Panc1 (cell line): ENCODE measurements around the gene PLD1. TPM values are rescaled to one million over a fixed set of nuclear protein-coding genes. Genes with fewer than 3 reads are reported as not detected.

ENCODE experiments used
- ATAC-seq: fragments of 200-7000 bp; cut with Tn5 transposase; 2 replicates; pipeline ENCODE4 v1.9.1; 2020; ENCODE audit warnings: mild to moderate bottlenecking, moderate library complexity
- BruUV-seq: library from RNA; stranded (reverse); fragments of 400-500 nt; replicated peaks from 2 replicates; lab custom pipeline; 2021; lab: Mats Ljungman, UMichigan
- CTCF ChIA-PET: fragments of 300-600 bp; sonication (Branson Sonifier 250); formaldehyde crosslinking; loops from one replicate; lab custom pipeline; 2022; ENCODE audit warnings: antibody characterized with exemption; lab: Charles Lee
- POLR2A ChIA-PET: fragments of 300-600 bp; sonication (Branson Sonifier 250); formaldehyde crosslinking; loops from one replicate; lab custom pipeline; 2022; ENCODE audit warnings: antibody characterized with exemption; lab: Charles Lee
- DNase-seq: peaks from one replicate; pipeline ENCODE4 v3.0.0-alpha.2; 2010; ENCODE audit warnings: low read depth, low spot score
- H3K27ac ChIP-seq: 2 replicates; pipeline ENCODE4 v1.5.1; 2011; ENCODE audit warnings: mild to moderate bottlenecking, low read length, inconsistent platforms
- H3K27me3 ChIP-seq: fragments of 200-500 bp; sonication (Bioruptor generic); 2 replicates; pipeline ENCODE4 v1.6.0; 2014; ENCODE audit warnings: low read length, inconsistent platforms; ENCODE audit not compliant: control insufficient read depth, insufficient read depth
- H3K36me3 ChIP-seq: fragments of 200-500 bp; sonication (Bioruptor generic); 2 replicates; pipeline ENCODE4 v1.5.1; 2014; ENCODE audit warnings: inconsistent platforms, mild to moderate bottlenecking, low read length, moderate library complexity; ENCODE audit not compliant: control insufficient read depth, insufficient read depth
- H3K4me1 ChIP-seq: 2 replicates; pipeline ENCODE4 v1.5.1; 2011; ENCODE audit warnings: inconsistent platforms, mild to moderate bottlenecking, low read length, moderate library complexity; ENCODE audit not compliant: control insufficient read depth, insufficient read depth
- H3K4me3 ChIP-seq, 2 experiments: 2 replicates each; pipeline ENCODE4 v1.5.1; 2011 to 2012; ENCODE audit warnings: low read depth in 2 of 2, low read length in 2 of 2, mild to moderate bottlenecking in 2 of 2, inconsistent platforms in 1 of 2, moderate library complexity in 1 of 2
- H3K9me3 ChIP-seq: fragments of 200-500 bp; sonication (Bioruptor generic); 2 replicates; pipeline ENCODE4 v1.5.1; 2014; ENCODE audit warnings: low read depth, mild to moderate bottlenecking, inconsistent platforms, low read length, moderate library complexity; ENCODE audit not compliant: control insufficient read depth, insufficient read depth
- POLR2AphosphoS5 ChIP-seq: IDR thresholded peaks from 2 replicates; pipeline ENCODE4 v1.6.1; 2012; ENCODE audit warnings: mild to moderate bottlenecking, low read depth, low read length, moderate library complexity
- REST ChIP-seq, 2 experiments: IDR thresholded peaks; 2 replicates each; pipeline ENCODE4 v1.6.1; 2011 to 2012; ENCODE audit warnings: low read depth in 2 of 2, control low read depth in 1 of 2, low read length in 1 of 2, mild to moderate bottlenecking in 1 of 2, moderate library complexity in 1 of 2; ENCODE audit not compliant: insufficient read depth in 1 of 2
- SIN3A ChIP-seq: IDR thresholded peaks from 2 replicates; pipeline ENCODE4 v1.6.1; 2012; ENCODE audit warnings: low read depth, mild to moderate bottlenecking, low read length, moderate library complexity, borderline replicate concordance; ENCODE audit not compliant: insufficient read depth
- TCF7L2 ChIP-seq: IDR thresholded peaks from 2 replicates; pipeline ENCODE4 v1.6.1; 2011; ENCODE audit warnings: mild to moderate bottlenecking, low read depth, low read length, inconsistent platforms
- in situ Hi-C: cut with HindIII; loops from 2 replicates; pipeline ENCODE4 v1.10.0; 2016; ENCODE audit warnings: low sequenced_read_pairs, low pct_unique_long_range_greater_than_20kb
- intact Hi-C: fragments of 100-400 bp; cut with micrococcal nuclease; formaldehyde crosslinking; loops from one replicate; pipeline ENCODE4 v1.10.0; 2022; ENCODE audit not compliant: unreplicated experiment
- total RNA-seq: library from RNA; stranded (reverse); gene quantifications from one replicate; pipeline ENCODE4 v1.2.1, GENCODE V29; 2021; ENCODE audit not compliant: unreplicated experiment
- TF ChIP-seq, protein P1 (sequence below): fragments of 450-650 bp; IDR thresholded peaks from 2 replicates; pipeline ENCODE4 v1.5.1; 2017; ENCODE audit warnings: mild to moderate bottlenecking

The PLD1 gene
- total RNA-seq, 1 experiment from 2014 or later = 20.6 TPM

DNA sequence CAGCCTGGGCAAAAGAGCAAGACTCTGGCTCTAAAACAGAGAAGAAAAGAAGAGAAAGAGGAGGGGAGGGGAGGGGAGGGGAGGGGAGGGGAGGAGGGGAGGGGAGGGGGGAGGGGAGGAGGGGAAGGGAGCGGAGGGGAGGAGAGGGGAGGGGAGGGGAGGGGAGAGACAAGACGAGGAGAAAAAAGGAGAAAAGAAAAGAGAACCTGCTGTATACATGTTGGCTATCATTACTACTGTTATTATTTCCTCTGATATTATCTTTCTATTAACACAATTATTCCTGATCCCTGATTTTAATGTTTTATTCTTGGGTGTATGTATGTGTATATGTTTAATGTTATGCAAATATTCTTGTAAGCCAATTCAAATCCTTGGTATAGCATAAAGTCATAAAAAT is 46.9 kb downstream of the PLD1 start:
- Histone ChIP-seq H3K27ac (no peak overlapping the region), H3K36me3 (no peaks in the 10 kb centered on the region), H3K4me1 (no peaks in the 10 kb centered on the region), H3K27me3 (no peaks in the 10 kb centered on the region), H3K9me3 (no peaks in the 10 kb centered on the region), H3K4me3 (no peak overlapping the region)
- ChIA-PET CTCF (no interaction called here), POLR2A (interaction anchor here (0.6 to 0.7 kb wide), 2 partner anchors 74 to 317 kb away, joined by 4 to 6 read pairs; no protein-coding TSS in a partner anchor)
- TF ChIP-seq POLR2AphosphoS5 (no peak), TCF7L2 (no peak), REST (IDR thresholded peaks at IDR 0.05; ENCODE audit: insufficient read depth in 1 of 2, low read depth in 2 of 2, low read length in 1 of 2) (no peak), SIN3A (no peak)
- TF ChIP-seq, protein P1, sequence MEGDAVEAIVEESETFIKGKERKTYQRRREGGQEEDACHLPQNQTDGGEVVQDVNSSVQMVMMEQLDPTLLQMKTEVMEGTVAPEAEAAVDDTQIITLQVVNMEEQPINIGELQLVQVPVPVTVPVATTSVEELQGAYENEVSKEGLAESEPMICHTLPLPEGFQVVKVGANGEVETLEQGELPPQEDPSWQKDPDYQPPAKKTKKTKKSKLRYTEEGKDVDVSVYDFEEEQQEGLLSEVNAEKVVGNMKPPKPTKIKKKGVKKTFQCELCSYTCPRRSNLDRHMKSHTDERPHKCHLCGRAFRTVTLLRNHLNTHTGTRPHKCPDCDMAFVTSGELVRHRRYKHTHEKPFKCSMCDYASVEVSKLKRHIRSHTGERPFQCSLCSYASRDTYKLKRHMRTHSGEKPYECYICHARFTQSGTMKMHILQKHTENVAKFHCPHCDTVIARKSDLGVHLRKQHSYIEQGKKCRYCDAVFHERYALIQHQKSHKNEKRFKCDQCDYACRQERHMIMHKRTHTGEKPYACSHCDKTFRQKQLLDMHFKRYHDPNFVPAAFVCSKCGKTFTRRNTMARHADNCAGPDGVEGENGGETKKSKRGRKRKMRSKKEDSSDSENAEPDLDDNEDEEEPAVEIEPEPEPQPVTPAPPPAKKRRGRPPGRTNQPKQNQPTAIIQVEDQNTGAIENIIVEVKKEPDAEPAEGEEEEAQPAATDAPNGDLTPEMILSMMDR = no peak
- in situ Hi-C loops = no loop called here
- intact Hi-C loops = no loop called here
- ATAC-seq (no peak), DNase-seq (no peak)
- BruUV-seq = no TSS peak

GRCh38 chr3:171760477-171760876 is 49.8 kb downstream of the PLD1 start:
- Histone ChIP-seq H3K9me3 (no peaks in the 10 kb centered on the region), H3K4me1 (no peaks in the 10 kb centered on the region), H3K27ac (no peak overlapping the region), H3K4me3 (no peak overlapping the region), H3K36me3 (no peaks in the 10 kb centered on the region), H3K27me3 (no peaks in the 10 kb centered on the region)
- ChIA-PET POLR2A (no interaction called here), CTCF (interaction anchor here (1.1 kb wide), 1 partner anchor 12 kb away, joined by 5 read pairs; no protein-coding TSS in a partner anchor)
- BruUV-seq = no TSS peak
- TF ChIP-seq, protein P1 = no peak
- TF ChIP-seq POLR2AphosphoS5 (no peak), SIN3A (no peak), TCF7L2 (no peak), REST (IDR thresholded peaks at IDR 0.05; ENCODE audit: insufficient read depth in 1 of 2, low read depth in 2 of 2, low read length in 1 of 2) (no peak)
- intact Hi-C loops (no loop called here), in situ Hi-C loops (no loop called here)
- no peak for DNase-seq
- no peak for ATAC-seq
